GM12878 (cell line): ENCODE measurements around the gene ZMYND12. TPM values are rescaled to one million over a fixed set of nuclear protein-coding genes. Genes with fewer than 3 reads are reported as not detected.

Experiments used
- ATAC-seq: fragments of 200-7000 bp; cut with Tn5 transposase; 3 replicates; pipeline ENCODE4 v1.9.1; 2020; ENCODE audit warnings: mild to moderate bottlenecking, moderate library complexity
- BruUV-seq: library from RNA; stranded (reverse); fragments of 400-500 nt; replicated peaks from 2 replicates; lab custom pipeline; 2021; lab: Mats Ljungman, UMichigan
- CTCF ChIA-PET: fragments of 300-600 bp; sonication (Branson Sonifier 250); formaldehyde crosslinking; extraction: SDS; loops from one replicate; lab custom pipeline; 2021; ENCODE audit warnings: inconsistent platforms; lab: Yijun Ruan, JAX
- POLR2A ChIA-PET: fragments of 350-600 bp; formaldehyde crosslinking; extraction: SDS; loops from one replicate; lab custom pipeline; 2021; ENCODE audit warnings: inconsistent platforms; lab: Charles Lee
- RAD21 ChIA-PET: fragments of 300-600 bp; sonication (Branson Sonifier 250); formaldehyde crosslinking; loops from one replicate; lab custom pipeline; 2023; ENCODE audit warnings: antibody characterized with exemption; ENCODE audit not compliant: unreplicated experiment; lab: Charles Lee
- SMC1A ChIA-PET: fragments of 300-600 bp; sonication (Branson Sonifier 250); formaldehyde crosslinking; loops from one replicate; lab custom pipeline; 2023; ENCODE audit not compliant: unreplicated experiment, uncharacterized antibody; lab: Charles Lee
- DNase-seq: peaks from one replicate; pipeline ENCODE4 v3.0.0-alpha.2; 2011; ENCODE audit warnings: low read depth, low spot score
- FAIRE-seq: peaks from 3 replicates; lab custom pipeline; 2011; peaks lifted over from hg19 to GRCh38; lab: Jason Lieb, UNC
- H2AFZ ChIP-seq: 2 replicates; pipeline ENCODE4 v1.6.0; 2011; ENCODE audit warnings: low read depth, low read length, control low read depth; ENCODE audit not compliant: control insufficient read depth
- H3K27ac ChIP-seq: 2 replicates; pipeline ENCODE4 v1.5.1; 2011; ENCODE audit warnings: control low read depth; ENCODE audit not compliant: control insufficient read depth, insufficient read depth
- H3K27me3 ChIP-seq, 2 experiments: replicated peaks in 1 of 2; 2 replicates each; pipeline versions ENCODE4 v1.6.0 to v1.6.1; 2011; ENCODE audit warnings: low read length in 1 of 2; ENCODE audit not compliant: control insufficient read depth in 2 of 2, insufficient read depth in 2 of 2
- H3K36me3 ChIP-seq, 2 experiments: 2 replicates each; pipeline ENCODE4 v1.5.1; 2011; ENCODE audit warnings: low read length in 1 of 2; ENCODE audit not compliant: control insufficient read depth in 2 of 2, insufficient read depth in 2 of 2
- H3K4me1 ChIP-seq: 2 replicates; pipeline ENCODE4 v1.6.1; 2011; ENCODE audit warnings: mild to moderate bottlenecking, low read length, moderate library complexity, mixed read lengths; ENCODE audit not compliant: control insufficient read depth, insufficient read depth
- H3K4me2 ChIP-seq: 2 replicates; pipeline ENCODE4 v1.6.0; 2011; ENCODE audit warnings: control low read depth; ENCODE audit not compliant: control insufficient read depth, insufficient read depth
- H3K4me3 ChIP-seq: fragments of 200-600 bp; sonication (generic); 2 replicates; pipeline ENCODE4 v1.5.1; 2016
- H3K79me2 ChIP-seq: 2 replicates; pipeline ENCODE4 v1.6.0; 2011; ENCODE audit warnings: low read length; ENCODE audit not compliant: control insufficient read depth, insufficient read depth
- H3K9ac ChIP-seq: 2 replicates; pipeline ENCODE4 v1.8.0; 2011; ENCODE audit warnings: low read length, control low read depth, mixed read lengths; ENCODE audit not compliant: control insufficient read depth, insufficient read depth
- H3K9me3 ChIP-seq: replicated peaks from 3 replicates; pipeline ENCODE4 v1.5.1; 2011; ENCODE audit warnings: mild to moderate bottlenecking, low read length; ENCODE audit not compliant: control insufficient read depth, insufficient read depth
- H4K20me1 ChIP-seq: 2 replicates; pipeline ENCODE4 v1.6.0; 2011; ENCODE audit not compliant: control insufficient read depth, insufficient read depth
- CREB1 ChIP-seq: IDR thresholded peaks from 2 replicates; pipeline ENCODE4 v1.6.1; 2012; ENCODE audit warnings: low read depth, mild to moderate bottlenecking, inconsistent platforms
- IKZF1 ChIP-seq: fragments of 450-650 bp; conservative IDR thresholded peaks from 2 replicates; pipeline ENCODE4 v1.6.1; 2017; ENCODE audit warnings: antibody characterized with exemption, mild to moderate bottlenecking
- NFYB ChIP-seq: IDR thresholded peaks from 2 replicates; pipeline ENCODE4 v1.6.1; 2011; ENCODE audit warnings: low read depth, mild to moderate bottlenecking, low read length, improper control_type of control experiment, moderate library complexity; ENCODE audit not compliant: insufficient read depth
- POLR2AphosphoS5 ChIP-seq: IDR thresholded peaks from 2 replicates; pipeline ENCODE4 v1.6.1; 2011; ENCODE audit warnings: mild to moderate bottlenecking, low read length, inconsistent platforms
- RUNX3 ChIP-seq: IDR thresholded peaks from 2 replicates; pipeline ENCODE4 v1.6.1; 2012; ENCODE audit warnings: low read length, inconsistent platforms
- SPI1 ChIP-seq: IDR thresholded peaks from 2 replicates; pipeline ENCODE4 v1.6.1; 2011; ENCODE audit warnings: low read depth, mild to moderate bottlenecking, low read length, moderate library complexity, borderline replicate concordance; ENCODE audit not compliant: insufficient read depth
- STAT1 ChIP-seq: fragments of 450-650 bp; conservative IDR thresholded peaks from 2 replicates; pipeline ENCODE4 v1.6.1; 2014; ENCODE audit warnings: antibody characterized with exemption, mild to moderate bottlenecking
- YY1 ChIP-seq: IDR thresholded peaks from 2 replicates; pipeline ENCODE4 v1.6.1; 2011; ENCODE audit warnings: low read depth, mild to moderate bottlenecking, low read length
- ZNF622 ChIP-seq: fragments of 450-650 bp; IDR thresholded peaks from 2 replicates; pipeline ENCODE4 v1.6.1; 2017; ENCODE audit warnings: mild to moderate bottlenecking, inconsistent platforms
- WGBS: methylation state at CpG from one replicate; pipeline ENCODE4 v1.1.6; 2016; ENCODE audit warnings: low lambda C conversion rate; ENCODE audit not compliant: insufficient replicate concordance, insufficient coverage; ENCODE audit errors: missing lambda C conversion rate; 5-methylcytosine and 5-hydroxymethylcytosine counted together
- in situ Hi-C: fragments of 300-500 bp; cut with MboI; formaldehyde crosslinking; loops from 9 replicates; pipeline ENCODE4 v1.14.3; 2018; ENCODE audit warnings: mixed read lengths
- intact Hi-C: fragments of 100-400 bp; cut with micrococcal nuclease; formaldehyde crosslinking; loops from one replicate; pipeline ENCODE4 v1.14.2; 2022; ENCODE audit not compliant: unreplicated experiment
- polyA plus RNA-seq, 11 experiments: library from polyadenylated mRNA; depleted of rRNA in 4 of 11; unstranded in 6 of 11; stranded (reverse) in 5 of 11; fragments of >200 nt; fragmentation: Nextera tagmentation in 4 of 11; fragmentation: Illumina TruSeq in 1 of 11; extraction: Ambion mirVana in 4 of 11; extraction: Trizol in 1 of 11; gene quantifications; 1 replicate in 1 of 11; 2 replicates in 10 of 11; pipeline versions ENCODE4 v1.2.1 to v1.2.3, GENCODE V29; 2011 to 2016; ENCODE audit warnings: inconsistent platforms in 2 of 11, missing spikeins in 2 of 11, low read depth in 1 of 11
- total RNA-seq, 4 experiments: library from RNA; depleted of rRNA in 3 of 4; stranded (reverse); fragments of >200 nt in 3 of 4; fragmentation: Illumina TruSeq in 1 of 4; extraction: Trizol in 1 of 4; gene quantifications; 2 replicates each; pipeline versions ENCODE4 v1.2.1 to v1.2.3, GENCODE V29; 2013 to 2021
- TF ChIP-seq, protein P1 (sequence below): fragments of 450-650 bp; IDR thresholded peaks from 2 replicates; pipeline ENCODE4 v1.6.1; 2016; ENCODE audit warnings: mild to moderate bottlenecking, moderate library complexity, borderline replicate concordance
- TF ChIP-seq, protein P2 (sequence below): fragments of 450-650 bp; IDR thresholded peaks from 2 replicates; pipeline ENCODE4 v1.6.1; 2017; ENCODE audit warnings: antibody characterized with exemption, mild to moderate bottlenecking, moderate library complexity
- TF ChIP-seq, protein P3 (sequence below): fragments of 450-650 bp; IDR thresholded peaks from 2 replicates; pipeline ENCODE4 v1.6.1; 2016; ENCODE audit warnings: mild to moderate bottlenecking

ZMYND12 gene
- total and polyA plus RNA-seq, 10 of the 15 experiments (the other 5 are each of a cell fraction or from before 2014, with no cell fraction given): 0.26 to 1.4 (median 0.67) TPM

DNA sequence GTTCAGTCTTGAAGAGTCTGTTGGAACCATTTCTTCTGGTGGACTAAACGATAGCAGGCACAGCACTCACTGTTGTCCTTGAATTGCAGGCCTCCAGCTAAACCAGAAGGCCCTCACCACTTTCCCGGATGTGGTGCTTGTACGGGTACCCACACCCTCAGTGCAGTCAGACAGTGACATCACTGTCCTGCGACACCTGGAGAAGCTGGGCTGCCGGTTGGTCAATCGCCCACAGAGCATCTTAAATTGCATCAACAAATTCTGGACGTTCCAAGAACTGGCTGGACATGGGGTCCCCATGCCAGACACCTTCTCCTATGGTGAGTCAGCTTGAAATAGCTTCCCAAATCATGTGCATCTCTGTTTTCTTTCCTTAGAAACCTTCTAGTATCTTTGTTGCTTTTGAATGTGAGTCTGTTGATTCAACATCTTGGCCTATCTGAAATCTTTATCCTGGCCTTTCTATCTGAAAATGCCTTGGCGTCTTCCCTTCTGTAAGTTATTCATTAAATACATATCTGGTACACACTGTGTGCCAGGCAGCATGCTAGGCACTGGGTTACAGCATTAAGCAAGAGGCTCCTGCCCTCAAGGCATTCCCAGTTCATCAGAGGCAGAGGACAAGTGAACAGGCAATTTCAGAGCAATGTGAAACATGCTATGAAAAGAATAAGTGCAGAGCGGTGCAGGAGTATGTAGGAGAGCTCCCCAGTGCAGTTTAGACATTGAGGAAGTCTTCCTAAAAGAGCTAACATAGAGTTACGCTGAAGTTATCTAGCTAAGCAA is 56.3 kb downstream of the ZMYND12 start (continued):
- TF ChIP-seq, protein P1, sequence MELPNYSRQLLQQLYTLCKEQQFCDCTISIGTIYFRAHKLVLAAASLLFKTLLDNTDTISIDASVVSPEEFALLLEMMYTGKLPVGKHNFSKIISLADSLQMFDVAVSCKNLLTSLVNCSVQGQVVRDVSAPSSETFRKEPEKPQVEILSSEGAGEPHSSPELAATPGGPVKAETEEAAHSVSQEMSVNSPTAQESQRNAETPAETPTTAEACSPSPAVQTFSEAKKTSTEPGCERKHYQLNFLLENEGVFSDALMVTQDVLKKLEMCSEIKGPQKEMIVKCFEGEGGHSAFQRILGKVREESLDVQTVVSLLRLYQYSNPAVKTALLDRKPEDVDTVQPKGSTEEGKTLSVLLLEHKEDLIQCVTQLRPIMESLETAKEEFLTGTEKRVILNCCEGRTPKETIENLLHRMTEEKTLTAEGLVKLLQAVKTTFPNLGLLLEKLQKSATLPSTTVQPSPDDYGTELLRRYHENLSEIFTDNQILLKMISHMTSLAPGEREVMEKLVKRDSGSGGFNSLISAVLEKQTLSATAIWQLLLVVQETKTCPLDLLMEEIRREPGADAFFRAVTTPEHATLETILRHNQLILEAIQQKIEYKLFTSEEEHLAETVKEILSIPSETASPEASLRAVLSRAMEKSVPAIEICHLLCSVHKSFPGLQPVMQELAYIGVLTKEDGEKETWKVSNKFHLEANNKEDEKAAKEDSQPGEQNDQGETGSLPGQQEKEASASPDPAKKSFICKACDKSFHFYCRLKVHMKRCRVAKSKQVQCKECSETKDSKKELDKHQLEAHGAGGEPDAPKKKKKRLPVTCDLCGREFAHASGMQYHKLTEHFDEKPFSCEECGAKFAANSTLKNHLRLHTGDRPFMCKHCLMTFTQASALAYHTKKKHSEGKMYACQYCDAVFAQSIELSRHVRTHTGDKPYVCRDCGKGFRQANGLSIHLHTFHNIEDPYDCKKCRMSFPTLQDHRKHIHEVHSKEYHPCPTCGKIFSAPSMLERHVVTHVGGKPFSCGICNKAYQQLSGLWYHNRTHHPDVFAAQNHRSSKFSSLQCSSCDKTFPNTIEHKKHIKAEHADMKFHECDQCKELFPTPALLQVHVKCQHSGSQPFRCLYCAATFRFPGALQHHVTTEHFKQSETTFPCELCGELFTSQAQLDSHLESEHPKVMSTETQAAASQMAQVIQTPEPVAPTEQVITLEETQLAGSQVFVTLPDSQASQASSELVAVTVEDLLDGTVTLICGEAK: no peak

DNA sequence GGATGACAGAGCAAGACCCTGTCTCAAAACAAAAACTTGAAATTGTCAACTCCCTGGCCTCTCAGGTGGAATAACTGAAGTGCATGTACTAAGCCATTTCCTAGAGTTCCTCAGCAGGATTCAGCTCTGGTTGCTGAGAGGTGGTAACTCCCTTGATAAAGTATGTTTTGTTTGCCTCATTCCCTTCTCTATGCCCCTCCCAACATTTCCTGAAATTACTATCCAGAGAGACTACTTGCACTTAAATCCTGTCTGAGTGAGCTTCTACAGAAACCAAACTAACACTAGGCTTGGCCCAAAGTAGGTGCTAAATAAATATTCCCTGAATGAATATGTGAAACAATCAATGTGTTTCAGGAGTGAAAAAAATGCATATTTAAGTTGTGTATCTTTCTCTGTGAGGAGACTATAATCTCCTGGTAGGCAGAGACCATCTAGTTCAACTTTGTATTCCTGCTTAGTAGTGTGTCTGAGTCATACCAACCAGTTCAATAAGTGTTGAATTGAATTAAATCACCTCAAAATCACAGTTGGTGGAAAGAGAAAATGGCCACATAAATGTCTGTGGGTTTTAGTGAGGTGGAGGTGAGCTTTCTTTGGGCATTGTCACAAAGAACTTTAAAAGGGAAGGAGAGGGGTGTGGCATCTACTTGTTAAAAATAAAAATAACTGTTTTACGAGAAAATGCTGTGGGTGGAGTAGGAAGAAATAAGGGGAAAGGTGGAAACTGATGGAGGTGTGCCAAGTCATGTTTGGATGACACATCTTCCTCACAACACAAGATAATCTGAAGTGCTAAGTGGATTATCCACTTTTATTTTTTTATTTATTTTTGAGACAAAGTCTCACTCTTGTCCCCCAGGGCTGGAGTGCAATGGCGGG is 62.6 kb downstream of the ZMYND12 start:
- no peak overlapping the region for H2AFZ ChIP-seq
- no peak for ATAC-seq
- H3K36me3 ChIP-seq: no peaks in the 10 kb centered on the region; a peak in 1 of 4 replicates
- H3K79me2 ChIP-seq: no peaks in the 10 kb centered on the region
- H3K4me3 ChIP-seq: no peak overlapping the region
- 44% methylated on average over 2 of the region's 2 CpGs for WGBS
- no peaks in the 10 kb centered on the region for H4K20me1 ChIP-seq
- intact Hi-C loops: no loop called here
- no peak overlapping the region for H3K4me2 ChIP-seq
- FAIRE-seq: no peak
- ChIA-PET CTCF (no interaction called here), SMC1A (interaction anchor here (1.3 kb wide), 1 partner anchor 77 kb away, joined by 3 read pairs; no protein-coding TSS in a partner anchor), RAD21 (no interaction called here), POLR2A (no interaction called here)
- H3K9ac ChIP-seq: no peak overlapping the region
- in situ Hi-C loops: no loop called here
- H3K27ac ChIP-seq: no peak overlapping the region
- no peaks in the 10 kb centered on the region for H3K27me3 ChIP-seq
- DNase-seq: no peak
- H3K9me3 ChIP-seq: no peaks in the 10 kb centered on the region
- H3K4me1 ChIP-seq: no peaks in the 10 kb centered on the region
- BruUV-seq: no TSS peak
- no peak for TF ChIP-seq STAT1
- no peak for TF ChIP-seq RUNX3
- no peak for TF ChIP-seq IKZF1
- TF ChIP-seq NFYB: no peak
- no peak for TF ChIP-seq SPI1
- TF ChIP-seq CREB1: no peak
- TF ChIP-seq, protein P2, sequence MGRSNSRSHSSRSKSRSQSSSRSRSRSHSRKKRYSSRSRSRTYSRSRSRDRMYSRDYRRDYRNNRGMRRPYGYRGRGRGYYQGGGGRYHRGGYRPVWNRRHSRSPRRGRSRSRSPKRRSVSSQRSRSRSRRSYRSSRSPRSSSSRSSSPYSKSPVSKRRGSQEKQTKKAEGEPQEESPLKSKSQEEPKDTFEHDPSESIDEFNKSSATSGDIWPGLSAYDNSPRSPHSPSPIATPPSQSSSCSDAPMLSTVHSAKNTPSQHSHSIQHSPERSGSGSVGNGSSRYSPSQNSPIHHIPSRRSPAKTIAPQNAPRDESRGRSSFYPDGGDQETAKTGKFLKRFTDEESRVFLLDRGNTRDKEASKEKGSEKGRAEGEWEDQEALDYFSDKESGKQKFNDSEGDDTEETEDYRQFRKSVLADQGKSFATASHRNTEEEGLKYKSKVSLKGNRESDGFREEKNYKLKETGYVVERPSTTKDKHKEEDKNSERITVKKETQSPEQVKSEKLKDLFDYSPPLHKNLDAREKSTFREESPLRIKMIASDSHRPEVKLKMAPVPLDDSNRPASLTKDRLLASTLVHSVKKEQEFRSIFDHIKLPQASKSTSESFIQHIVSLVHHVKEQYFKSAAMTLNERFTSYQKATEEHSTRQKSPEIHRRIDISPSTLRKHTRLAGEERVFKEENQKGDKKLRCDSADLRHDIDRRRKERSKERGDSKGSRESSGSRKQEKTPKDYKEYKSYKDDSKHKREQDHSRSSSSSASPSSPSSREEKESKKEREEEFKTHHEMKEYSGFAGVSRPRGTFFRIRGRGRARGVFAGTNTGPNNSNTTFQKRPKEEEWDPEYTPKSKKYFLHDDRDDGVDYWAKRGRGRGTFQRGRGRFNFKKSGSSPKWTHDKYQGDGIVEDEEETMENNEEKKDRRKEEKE: no peak
- TF ChIP-seq YY1: no peak
- TF ChIP-seq, protein P3, sequence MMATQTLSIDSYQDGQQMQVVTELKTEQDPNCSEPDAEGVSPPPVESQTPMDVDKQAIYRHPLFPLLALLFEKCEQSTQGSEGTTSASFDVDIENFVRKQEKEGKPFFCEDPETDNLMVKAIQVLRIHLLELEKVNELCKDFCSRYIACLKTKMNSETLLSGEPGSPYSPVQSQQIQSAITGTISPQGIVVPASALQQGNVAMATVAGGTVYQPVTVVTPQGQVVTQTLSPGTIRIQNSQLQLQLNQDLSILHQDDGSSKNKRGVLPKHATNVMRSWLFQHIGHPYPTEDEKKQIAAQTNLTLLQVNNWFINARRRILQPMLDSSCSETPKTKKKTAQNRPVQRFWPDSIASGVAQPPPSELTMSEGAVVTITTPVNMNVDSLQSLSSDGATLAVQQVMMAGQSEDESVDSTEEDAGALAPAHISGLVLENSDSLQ: no peak
- no peak for TF ChIP-seq ZNF622
- TF ChIP-seq POLR2AphosphoS5: no peak
